IPS-18c (cell line): ENCODE measurements around the gene AFDN.
A peak's percentile ranks its signal among the peaks of the same experiment; 100 is the strongest.

ENCODE experiments used
- H3K4me3 ChIP-seq: 2 replicates; pipeline ENCODE4 v1.7.0; 2013; ENCODE audit warnings: low read depth, mild to moderate bottlenecking, low read length, moderate library complexity; ENCODE audit not compliant: insufficient read depth
- H3K9me3 ChIP-seq: one replicate; pipeline ENCODE4 v1.6.1; 2013; ENCODE audit warnings: mild to moderate bottlenecking, low read length, moderate library complexity; ENCODE audit not compliant: control insufficient read depth, insufficient read depth

Gene AFDN

DNA sequence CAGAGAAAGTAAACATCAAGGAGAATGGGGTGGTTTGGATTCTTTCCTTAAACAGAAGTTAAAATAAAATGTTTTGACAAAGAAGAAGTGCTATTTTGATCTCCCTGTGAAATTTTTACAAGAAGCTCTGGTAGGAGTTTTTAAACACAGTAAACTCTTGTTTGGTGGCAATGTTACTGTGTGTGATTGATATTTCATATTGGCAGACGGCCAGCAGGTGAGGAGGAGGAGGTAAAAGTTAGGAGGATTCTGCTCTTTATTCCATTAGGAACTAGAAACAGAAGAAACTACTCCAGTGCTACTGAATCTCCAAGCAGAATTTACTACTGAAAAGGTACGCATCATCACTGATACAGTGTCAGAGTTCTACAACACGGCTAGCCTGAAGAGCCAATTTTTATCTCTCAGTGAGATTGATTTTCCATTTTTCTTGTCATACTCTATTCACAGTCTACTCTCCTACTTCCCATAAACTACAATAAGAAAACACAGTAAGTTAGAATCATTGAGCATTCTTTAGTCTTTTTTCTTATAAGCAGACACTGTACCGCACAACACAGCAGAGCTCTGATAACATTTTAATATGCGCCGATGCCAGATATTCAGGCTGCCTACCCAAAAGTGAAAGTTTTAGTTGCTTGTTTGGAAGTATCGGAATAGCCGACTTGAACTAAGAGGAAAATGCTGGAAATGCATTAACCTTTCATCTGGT, 21.2 kb upstream of the AFDN start:
- H3K4me3 ChIP-seq = no peak overlapping the region
- H3K9me3 ChIP-seq = no peaks in the 10 kb centered on the region

DNA sequence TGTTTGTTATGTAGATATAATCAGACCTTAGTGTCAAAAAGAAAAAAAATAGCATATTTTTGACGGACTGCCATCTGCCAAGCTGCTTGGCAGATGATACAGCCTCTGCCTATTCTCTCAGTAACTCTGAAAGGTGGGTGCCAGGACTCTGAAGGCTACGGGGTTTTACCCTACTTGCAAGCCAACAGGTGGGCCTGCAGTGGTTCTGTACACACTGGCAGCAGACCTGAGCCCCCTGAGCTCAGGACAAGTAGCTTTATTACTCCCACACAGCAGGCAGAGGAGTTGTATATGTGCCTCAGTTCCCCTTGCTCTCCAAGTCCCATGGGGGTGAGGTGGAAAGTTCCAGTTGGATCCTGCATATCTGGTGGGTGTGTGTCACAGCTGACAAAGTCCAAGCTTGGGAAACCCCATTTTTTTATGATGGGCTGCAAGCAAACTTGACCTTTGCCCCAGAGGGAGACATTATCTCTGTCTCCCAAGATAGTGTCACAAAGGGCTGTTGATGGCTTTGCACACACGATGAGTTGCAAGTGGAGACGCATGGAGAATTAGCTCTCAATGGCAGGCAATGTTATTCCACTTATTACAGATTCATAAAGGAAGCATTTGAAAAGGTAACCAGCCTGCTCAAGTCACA, 20.5 kb upstream of the AFDN start:
- H3K4me3 ChIP-seq = no peak overlapping the region
- no peaks in the 10 kb centered on the region for H3K9me3 ChIP-seq

DNA sequence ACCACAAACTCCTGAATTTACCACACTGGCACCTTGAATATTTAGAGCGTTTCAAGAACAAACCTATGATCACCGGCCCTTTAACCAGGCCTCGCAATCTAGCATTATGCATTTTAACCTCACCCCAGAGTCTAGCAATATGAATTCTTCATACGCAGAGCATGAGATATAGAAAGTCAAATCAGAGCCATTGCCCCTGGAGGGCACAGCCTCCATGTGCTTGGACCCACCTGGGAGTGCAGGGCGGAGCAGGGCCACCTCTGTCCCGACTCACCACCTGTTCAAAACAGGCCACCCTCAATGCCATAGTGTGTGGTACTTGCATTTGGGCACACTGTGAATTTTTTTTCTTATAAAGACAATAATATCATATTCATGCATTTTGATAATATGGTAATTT, 19.5 kb upstream of the AFDN start:
- no peak overlapping the region for H3K4me3 ChIP-seq
- no peaks in the 10 kb centered on the region for H3K9me3 ChIP-seq

DNA sequence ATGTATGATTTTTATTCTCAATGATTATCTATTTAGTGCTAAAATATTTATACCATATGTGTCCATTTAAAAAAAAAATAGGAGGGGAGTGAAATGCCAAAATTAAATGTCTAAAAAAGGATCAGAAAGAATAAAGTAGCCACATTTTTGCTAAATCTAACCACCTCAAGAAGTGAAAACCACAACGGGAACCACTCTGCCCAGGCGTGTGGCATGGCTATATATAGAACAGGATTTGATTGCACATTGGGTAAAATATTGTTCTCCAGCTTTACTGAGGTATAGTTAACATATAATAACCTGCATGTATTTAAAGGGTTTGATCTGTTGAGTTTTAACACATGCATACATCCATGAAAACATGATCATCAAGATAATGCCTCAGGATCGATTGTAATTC, 19.0 kb upstream of the AFDN start:
- Histone ChIP-seq H3K4me3 (no peak overlapping the region), H3K9me3 (no peaks in the 10 kb centered on the region)

DNA sequence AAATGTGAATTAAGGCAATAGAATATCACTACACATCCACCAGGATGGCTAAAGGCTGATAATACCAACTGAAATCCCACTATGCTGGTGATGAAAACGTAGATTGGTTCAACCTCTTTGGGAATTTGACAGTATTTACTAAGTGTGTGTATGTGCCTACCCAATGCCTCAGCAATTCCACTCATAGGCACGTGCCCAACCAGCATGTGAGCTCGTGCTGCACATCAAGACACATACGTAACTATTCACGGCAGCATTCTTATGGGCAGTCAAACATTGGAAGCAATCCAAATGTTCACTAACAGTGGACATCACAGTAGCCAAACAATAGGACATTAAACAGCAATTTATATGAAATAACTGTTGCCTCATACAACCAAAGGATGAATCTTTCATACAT, 15.7 kb upstream of the AFDN start:
- Histone ChIP-seq H3K4me3 (no peak overlapping the region), H3K9me3 (no peaks in the 10 kb centered on the region)

DNA sequence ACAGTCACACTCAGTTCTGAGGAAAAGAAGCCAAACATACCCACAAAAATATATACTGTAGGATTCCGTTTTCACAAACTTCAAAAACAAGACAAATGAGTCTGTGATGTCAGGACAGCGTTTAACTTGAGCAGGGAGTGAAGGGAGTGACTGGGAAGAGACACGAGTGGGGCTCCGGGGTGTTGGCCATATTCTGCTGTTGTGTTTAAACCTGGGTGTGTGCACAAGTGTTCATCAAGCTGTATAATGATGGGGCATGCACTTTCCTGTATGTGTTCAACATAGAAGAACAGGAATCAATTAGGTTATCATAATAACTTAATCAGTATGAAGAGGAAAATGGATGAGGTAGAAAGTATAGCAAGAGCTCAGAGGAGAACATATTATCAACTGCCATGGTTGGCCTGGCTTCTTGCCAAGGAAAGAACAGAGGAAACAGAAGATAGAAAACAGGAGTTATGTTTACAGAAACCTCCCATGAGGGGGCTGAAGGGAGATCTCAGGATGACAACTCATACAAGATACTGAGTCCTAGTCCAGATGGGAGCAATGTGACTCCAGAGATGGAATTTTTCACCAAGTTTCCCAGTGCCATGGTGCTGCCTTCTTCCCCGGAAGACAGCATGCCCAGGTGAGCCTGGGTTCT, 15.1 kb upstream of the AFDN start:
- Histone ChIP-seq H3K9me3 (no peaks in the 10 kb centered on the region), H3K4me3 (no peak overlapping the region)

DNA sequence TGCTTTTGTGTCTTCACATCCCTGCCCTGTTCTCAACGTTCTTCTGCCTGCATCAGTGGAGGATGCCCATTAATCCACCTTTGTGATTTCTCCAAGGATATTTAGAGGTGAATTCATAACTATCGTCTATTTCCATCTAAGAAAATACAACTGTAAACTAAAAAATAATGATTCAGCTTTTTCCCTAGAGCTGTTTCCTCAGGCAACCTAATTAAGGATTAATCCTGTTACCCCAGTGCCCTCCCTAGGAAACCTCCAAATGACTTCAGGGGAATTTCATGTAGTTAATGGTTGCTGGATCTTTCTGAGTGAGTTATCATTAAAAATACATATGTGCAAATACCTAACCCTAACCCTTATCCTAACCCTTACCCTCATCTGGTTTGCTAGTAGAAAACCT, 14.6 kb upstream of the AFDN start:
- H3K9me3 ChIP-seq = no peaks in the 10 kb centered on the region
- H3K4me3 ChIP-seq = no peak overlapping the region

DNA sequence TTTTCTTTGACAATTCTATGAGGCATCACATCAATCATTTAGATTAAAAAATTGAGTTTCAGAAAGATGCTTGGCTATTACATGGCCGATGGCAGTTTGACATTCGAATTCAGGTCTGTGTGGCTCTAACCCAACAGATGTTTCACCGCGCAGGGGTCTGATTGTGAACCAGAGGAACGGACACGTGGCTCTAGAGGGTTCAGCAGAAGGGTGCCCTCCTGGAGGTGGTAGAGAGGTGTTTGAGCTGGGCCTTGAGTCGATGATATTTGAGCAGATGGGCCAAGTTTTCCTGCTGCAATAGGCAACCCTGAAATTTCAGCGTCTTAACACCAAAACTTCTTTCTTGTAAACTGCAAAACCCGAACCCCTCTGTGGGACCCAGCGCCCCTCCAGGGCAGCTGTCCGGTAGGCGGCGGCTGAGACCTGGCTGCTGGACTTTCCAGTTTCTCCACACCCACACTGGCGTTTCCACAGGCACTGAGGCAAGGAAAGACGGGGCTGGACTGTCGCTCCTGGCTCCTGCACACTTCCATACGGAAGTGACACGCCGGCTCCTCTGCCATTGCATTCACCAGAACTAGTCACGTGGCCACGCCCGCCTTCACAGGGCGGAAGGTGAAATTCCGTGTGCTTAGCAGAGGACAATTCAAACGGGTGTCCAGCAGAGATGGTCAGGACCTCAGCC, 11.3 kb upstream of the AFDN start:
- no peaks in the 10 kb centered on the region for H3K9me3 ChIP-seq
- no peak overlapping the region for H3K4me3 ChIP-seq

DNA sequence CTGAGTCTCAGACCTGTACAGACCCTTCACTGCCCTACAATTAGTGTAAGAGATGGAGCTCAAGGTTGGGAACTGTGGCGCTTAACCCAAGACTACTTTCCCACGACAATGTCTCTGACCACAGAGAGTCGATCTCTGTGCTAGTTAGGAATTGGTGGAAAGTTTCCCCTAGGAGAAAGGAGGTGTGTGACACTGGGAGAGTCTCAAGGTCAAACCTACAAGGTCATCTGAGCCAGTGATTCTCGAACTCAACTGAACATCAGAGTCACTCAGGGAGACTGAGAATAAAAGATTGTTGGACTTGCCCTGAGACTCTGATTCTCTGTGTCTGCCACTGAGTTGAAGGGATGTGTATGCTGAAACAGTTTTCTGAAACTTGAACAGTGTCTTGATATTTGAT, 9.7 kb upstream of the AFDN start:
- H3K9me3 ChIP-seq = no peaks in the 10 kb centered on the region

DNA sequence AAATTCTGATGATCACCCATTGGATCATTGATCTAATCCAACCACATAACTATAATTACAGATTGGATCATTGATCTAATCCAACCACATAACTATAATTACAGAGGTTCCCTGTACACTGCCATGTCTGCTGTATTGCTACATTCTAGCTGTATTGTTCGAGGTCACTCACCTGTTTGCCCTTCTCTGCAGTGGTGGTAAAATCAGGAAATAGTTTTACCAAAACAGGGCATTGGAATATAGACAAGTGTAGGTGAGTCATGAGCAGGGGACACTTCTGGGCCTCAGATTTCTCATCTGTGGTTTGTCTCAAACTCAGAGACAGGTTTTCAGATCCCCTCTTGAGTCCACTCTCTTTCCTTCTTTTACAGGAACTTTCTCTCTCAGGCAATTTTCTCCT, 9.0 kb upstream of the AFDN start:
- Histone ChIP-seq H3K4me3 (no peak overlapping the region), H3K9me3 (no peaks in the 10 kb centered on the region)

More for the DNA sequence above, 9.7 kb upstream of the AFDN start:
- H3K4me3 ChIP-seq = no peak overlapping the region

DNA sequence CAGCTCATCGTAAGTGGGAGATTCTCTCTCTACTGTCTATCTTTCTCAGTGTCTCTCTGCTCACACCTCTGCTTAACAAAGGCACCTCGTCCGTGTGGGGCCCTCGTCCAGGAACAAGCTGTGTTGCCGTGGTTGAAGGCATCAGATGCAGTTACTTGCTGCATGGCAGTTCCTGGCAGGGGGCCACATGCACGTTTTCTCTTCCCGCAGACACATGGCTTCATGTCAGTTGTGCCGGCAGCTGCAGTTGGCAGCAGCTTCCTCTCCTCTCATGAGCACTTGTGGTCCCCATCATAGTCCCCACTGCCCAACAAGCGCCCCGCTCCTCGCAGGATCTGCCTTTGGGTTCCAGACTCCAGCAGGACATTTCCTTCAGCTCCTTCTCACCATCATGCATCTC, 7.1 kb upstream of the AFDN start:
- Histone ChIP-seq H3K9me3 (no peaks in the 10 kb centered on the region), H3K4me3 (no peak overlapping the region)

DNA sequence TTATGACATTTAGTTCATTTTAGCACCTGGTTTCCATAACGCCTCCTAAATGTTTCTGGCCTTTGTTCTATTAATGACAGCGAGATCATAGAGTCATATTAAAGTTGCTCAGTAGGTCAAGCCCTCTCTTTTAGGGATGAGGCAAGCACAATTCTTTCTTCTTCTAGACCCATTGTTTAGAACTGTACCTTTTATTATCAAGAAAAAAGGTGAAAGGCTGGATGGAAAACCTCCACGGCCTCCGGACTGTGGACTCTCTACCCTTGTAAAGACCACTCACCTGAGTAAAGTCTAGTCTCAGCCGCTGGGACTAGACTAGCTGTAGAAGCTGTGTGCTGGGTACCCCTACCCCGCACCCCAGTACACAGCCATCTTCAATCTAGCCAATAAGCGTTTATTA, 6.0 kb upstream of the AFDN start:
- H3K9me3 ChIP-seq = no peaks in the 10 kb centered on the region
- no peak overlapping the region for H3K4me3 ChIP-seq

DNA sequence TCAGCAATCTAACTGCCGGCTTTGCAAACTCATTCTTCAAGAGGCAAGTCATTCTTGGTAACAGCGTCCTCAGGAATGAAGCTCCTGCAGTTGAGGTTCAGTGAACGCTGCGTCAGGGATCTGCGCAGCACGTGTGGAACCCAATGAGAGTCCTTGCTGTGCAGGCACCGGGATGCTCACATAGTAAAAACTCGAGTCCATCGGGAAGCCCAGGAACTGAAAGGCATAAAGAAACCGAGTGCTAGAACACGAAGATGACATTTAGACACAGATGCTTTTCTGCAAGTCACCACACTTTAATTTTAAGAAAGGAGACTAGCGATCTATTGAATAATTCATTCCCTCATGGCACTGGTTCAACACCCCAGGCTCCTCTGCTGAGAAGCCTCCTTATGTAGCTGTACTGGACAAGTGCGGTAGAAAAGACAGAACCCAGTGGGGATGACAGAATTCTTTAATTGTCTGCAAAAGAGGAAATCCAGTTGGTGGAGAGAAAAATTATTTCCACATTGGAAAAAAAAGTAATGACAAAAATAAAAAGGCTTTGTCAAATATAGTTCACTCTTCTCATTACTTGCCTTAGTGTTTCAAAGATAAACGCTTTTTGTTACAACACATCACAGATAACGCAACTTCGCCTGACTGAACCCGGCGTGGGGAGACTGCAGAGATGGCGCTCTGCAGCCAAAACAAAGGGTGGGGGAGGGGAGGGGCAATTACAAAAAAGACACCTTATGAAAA, 1.9 kb upstream of the AFDN start:
- no peaks in the 10 kb centered on the region for H3K9me3 ChIP-seq
- H3K4me3 ChIP-seq = peak overlapping the region; percentile 90; the same call in 1 of the 2 replicates

DNA sequence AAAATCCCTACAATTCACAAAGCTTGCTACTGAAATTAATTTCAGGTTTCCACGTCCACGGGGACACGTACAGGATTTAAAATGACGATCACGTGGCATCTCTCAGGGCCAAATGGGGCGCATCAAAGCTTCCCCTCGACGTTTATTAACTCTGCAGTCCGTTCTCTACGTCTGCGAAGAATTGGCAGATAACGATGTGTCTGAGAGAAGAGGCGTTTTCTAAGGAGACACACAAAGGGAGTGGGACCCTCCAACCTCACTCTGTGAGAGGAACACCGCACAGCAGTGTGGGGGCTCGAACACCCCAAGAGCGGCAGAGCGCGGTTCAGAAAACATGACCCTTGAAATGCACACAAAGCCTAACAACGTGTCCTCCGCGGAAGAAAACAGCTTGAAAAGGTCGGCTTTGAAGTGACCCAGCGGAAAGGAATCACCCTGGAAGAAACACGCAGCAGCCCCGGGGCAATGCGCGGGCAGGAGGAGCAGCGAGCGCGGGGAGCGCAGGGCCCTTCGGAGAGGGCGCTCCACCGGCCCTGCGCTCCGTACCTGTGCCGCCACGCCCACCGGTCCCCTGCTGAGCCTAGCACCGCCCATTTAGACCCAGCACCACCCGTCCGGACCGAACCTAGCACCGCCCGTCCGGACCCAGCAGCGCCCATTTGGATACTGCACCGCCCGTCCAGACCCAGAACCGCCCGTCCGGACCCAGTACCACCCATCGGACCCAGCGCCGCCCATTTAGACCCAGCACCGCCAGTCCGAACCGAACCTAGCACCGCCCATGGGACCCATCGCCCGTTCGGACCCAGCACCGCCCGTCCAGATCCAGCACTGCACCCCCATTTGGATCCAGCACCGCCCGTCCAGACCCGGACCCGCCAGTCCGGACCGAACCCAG, 1.1 kb upstream of the AFDN start:
- H3K4me3 ChIP-seq = peak overlapping the region; percentile 90

DNA sequence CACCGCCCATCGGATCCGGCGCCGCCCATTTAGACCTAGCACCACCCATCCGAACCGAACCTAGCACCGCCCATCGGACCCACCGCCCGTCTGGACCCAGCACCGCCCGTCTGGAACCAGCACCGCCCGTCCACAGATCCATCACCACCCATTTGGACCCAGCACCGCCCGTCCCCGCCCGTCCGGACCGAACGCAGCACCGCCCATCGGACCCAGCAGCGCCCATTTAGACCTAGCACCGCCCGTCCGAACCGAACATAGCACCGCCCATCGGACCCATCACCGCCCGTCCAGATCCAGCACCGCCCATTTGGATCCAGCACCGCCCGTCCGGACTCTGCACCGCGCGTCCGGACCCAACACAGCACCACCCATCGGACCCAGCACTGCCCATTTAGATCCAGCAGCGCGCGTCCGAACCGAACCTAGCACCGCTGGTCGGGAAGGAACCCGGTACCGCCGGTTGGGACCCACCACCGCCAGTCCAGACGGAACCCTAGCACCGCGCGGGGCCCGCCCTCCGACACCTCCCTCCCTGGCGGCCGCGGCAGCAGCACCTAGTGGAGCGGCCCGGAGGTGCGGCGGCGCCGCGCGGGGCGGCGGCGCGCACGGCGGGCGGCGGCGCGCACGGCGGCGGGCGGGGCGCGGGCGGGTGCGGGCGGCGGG, 348 bp upstream of the AFDN start:
- H3K9me3 ChIP-seq = no peaks in the 10 kb centered on the region
- H3K4me3 ChIP-seq = peak overlapping the region; percentile 90

More for the DNA sequence above, 1.1 kb upstream of the AFDN start:
- H3K9me3 ChIP-seq = no peaks in the 10 kb centered on the region
